ENCODE measurements around the gene PTCHD4. TPM values are rescaled to one million over a fixed set of nuclear protein-coding genes. Genes with fewer than 3 reads are reported as not detected.

The PTCHD4 gene
- total and polyA plus RNA-seq, 7 experiments from 2014 or later: not detected

DNA sequence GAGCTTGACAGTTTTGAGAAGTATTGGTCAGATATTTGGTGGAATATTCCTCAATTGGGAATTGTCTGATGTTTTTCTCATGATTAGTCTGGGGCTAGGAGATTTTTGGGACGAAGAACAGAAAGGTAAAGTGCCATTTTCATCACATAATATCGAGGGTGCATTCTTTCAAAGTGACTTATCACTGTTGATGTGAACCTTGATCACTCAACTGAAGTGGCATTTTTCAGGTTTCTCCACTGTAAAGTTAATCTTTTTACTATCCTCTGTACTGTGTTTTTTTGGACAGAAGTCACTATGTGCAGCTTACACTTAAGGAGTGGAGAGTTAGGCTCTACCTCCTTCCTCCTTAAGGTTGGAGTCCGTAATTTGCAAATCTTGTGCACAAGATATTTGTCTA, 39.2 kb downstream of the PTCHD4 start:
- Histone ChIP-seq H3K4me3 (ENCODE audit: low read length) (no peak overlapping the region), H3K4me1 (ENCODE audit: control insufficient read depth in 2 of 2, insufficient read depth in 2 of 2, low read length in 2 of 2) (no peaks in the 10 kb centered on the region), H3K36me3 (ENCODE audit: control insufficient read depth in 2 of 3, insufficient read depth in 3 of 3, low read length in 3 of 3) (no peaks in the 10 kb centered on the region), H3K9me3 (ENCODE audit: control insufficient read depth in 2 of 3, low read length in 3 of 3) (no peaks in the 10 kb centered on the region), H3K27ac (ENCODE audit: low read depth, low read length) (no peak overlapping the region), H3K27me3 (ENCODE audit: control insufficient read depth in 2 of 2, insufficient read depth in 2 of 2, low read length in 2 of 2) (peaks cover 0 to 2% of the 10 kb centered on the region in 2 donors)
- intact Hi-C loops (cut with micrococcal nuclease): no loop called here
- ChIA-PET POLR2A (no interaction called here), CTCF (no interaction called here)
- Mint-ChIP-seq H3K36me3 (no peaks in the 10 kb centered on the region), H3K9me3 (peaks cover 0 to 8% (median 0%) of the 10 kb centered on the region in 11 donors), H3K4me1 (peaks cover 0 to 9% (median 0%) of the 10 kb centered on the region in 7 donors), H3K27me3 (peaks cover 30 to 38% (median 34%) of the 10 kb centered on the region in 5 donors), H3K27ac (no peak overlapping the region), H3K4me3 (no peak overlapping the region)
- no peak for ATAC-seq
- DNase-seq: no peak

DNA sequence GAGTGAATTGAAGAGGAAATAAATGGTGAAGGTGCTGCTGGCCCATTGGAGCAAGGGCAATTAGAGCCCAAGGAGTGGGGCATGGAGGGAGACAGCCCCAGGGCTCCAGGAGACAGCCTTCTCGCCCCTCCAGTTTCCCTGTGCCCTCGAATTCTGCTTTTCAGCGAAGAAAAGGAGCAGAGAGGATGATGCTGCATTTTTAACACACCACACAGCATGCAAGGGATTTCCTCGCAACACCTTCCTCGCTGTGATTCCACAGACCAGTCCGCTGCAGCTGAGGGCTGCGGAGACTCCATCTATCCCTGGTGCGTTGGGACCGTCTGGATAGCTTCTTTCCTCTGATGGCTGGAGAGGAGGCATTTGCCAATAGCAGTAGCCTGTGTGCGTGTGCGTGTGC, 41.7 kb downstream of the PTCHD4 start:
- no peak overlapping the region for H3K4me3 Mint-ChIP-seq
- no peak overlapping the region for H3K27ac Mint-ChIP-seq
- intact Hi-C loops (cut with micrococcal nuclease): no loop called here
- H3K9me3 Mint-ChIP-seq: peaks cover 0 to 8% (median 0%) of the 10 kb centered on the region in 11 donors
- ChIA-PET CTCF (no interaction called here), POLR2A (no interaction called here)
- no peaks in the 10 kb centered on the region for H3K36me3 Mint-ChIP-seq
- Histone ChIP-seq H3K4me1 (ENCODE audit: control insufficient read depth in 2 of 2, insufficient read depth in 2 of 2, low read length in 2 of 2) (no peaks in the 10 kb centered on the region), H3K27ac (ENCODE audit: low read depth, low read length) (no peak overlapping the region), H3K36me3 (ENCODE audit: control insufficient read depth in 2 of 3, insufficient read depth in 3 of 3, low read length in 3 of 3) (no peaks in the 10 kb centered on the region), H3K4me3 (ENCODE audit: low read length) (no peak overlapping the region), H3K9me3 (ENCODE audit: control insufficient read depth in 2 of 3, low read length in 3 of 3) (no peaks in the 10 kb centered on the region), H3K27me3 (ENCODE audit: control insufficient read depth in 2 of 2, insufficient read depth in 2 of 2, low read length in 2 of 2) (peaks cover 0 to 3% of the 10 kb centered on the region in 2 donors)
- H3K27me3 Mint-ChIP-seq: peaks cover 30 to 38% (median 34%) of the 10 kb centered on the region in 5 donors
- DNase-seq: no peak
- peaks cover 0 to 9% (median 0%) of the 10 kb centered on the region in 7 donors for H3K4me1 Mint-ChIP-seq
- ATAC-seq: no peak

DNA sequence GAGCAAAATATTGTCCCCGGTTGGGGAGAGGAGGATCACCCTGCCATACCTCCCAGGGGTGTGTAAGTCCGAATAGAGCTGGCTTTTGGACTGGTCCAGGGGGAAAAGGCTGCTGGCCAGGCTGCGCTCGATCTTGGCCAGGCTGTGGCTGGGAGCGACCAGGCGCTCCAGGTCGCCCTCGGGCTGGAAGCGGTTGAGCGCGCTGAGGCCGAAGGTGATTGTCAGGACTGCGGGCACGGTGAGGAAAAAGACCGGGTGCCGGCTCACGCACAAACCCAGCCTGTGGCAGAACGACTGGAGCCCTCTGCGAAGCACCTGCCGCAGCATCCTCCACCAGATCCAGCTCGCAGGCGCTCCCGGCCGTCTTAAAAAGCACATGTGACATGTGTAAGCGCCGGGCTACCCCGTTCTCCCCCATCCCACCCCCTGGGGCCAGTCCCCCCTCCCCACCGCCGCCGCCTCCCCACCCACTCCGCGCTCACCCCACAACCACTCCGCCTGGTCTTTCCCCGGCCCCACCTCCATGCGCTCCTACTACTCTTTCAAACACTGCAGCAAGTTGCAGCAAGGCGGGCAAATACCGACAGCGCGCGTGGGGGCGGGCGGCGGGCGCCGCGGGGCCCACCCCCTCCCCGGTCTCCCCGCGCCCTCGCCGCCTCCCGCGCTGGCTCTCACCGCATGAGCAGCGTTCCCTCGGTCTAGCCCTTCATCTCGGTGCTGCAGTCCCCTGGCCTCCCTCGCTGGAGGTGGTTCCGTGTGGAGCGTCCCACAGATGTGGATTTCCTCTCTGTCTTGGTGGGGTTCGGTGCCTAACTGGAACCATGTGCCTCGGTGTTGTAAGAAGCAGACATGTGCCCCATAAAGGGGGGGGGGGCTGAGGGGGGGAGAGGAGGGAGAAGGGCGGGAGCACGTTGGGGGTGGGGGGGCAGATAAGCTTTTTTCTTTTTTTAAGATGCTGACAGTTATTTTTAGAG, 42.4 kb downstream of the PTCHD4 start:
- Mint-ChIP-seq H3K9me3 (peaks cover 0 to 8% (median 0%) of the 10 kb centered on the region in 11 donors), H3K27ac (no peak overlapping the region), H3K4me3 (no peak overlapping the region), H3K36me3 (no peaks in the 10 kb centered on the region), H3K27me3 (peaks cover 30 to 36% (median 34%) of the 10 kb centered on the region in 5 donors), H3K4me1 (peaks cover 0 to 9% (median 0%) of the 10 kb centered on the region in 7 donors)
- Histone ChIP-seq H3K36me3 (ENCODE audit: control insufficient read depth in 2 of 3, insufficient read depth in 3 of 3, low read length in 3 of 3) (no peaks in the 10 kb centered on the region), H3K4me1 (ENCODE audit: control insufficient read depth in 2 of 2, insufficient read depth in 2 of 2, low read length in 2 of 2) (no peaks in the 10 kb centered on the region), H3K27me3 (ENCODE audit: control insufficient read depth in 2 of 2, insufficient read depth in 2 of 2, low read length in 2 of 2) (peaks cover 0 to 3% of the 10 kb centered on the region in 2 donors), H3K27ac (ENCODE audit: low read depth, low read length) (no peak overlapping the region), H3K4me3 (ENCODE audit: low read length) (no peak overlapping the region), H3K9me3 (ENCODE audit: control insufficient read depth in 2 of 3, low read length in 3 of 3) (no peaks in the 10 kb centered on the region)
- intact Hi-C loops (cut with micrococcal nuclease): no loop called here
- CTCF ChIA-PET: no interaction called here
- POLR2A ChIA-PET: no interaction called here
- DNase-seq: no peak
- no peak for ATAC-seq

DNA sequence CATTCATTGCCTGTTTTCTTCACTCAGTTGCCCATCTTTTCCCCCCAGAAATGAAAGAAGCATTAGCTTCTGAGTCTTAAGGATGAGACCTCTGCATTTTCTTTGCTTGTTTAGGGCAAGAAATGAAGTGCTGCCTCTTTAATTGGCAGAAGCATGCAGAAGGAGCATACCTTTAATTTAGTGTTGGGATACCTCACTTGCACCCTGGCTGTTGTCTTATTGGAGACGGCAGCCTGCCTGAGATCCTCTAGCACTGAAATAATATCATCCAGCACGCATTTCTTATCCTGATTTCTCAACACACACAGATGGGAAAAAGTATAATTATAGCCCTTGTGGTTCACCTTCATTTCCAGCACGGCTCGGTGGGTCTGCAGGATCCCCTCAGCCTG, 43.1 kb downstream of the PTCHD4 start:
- CTCF ChIA-PET: no interaction called here
- DNase-seq: no peak

DNA sequence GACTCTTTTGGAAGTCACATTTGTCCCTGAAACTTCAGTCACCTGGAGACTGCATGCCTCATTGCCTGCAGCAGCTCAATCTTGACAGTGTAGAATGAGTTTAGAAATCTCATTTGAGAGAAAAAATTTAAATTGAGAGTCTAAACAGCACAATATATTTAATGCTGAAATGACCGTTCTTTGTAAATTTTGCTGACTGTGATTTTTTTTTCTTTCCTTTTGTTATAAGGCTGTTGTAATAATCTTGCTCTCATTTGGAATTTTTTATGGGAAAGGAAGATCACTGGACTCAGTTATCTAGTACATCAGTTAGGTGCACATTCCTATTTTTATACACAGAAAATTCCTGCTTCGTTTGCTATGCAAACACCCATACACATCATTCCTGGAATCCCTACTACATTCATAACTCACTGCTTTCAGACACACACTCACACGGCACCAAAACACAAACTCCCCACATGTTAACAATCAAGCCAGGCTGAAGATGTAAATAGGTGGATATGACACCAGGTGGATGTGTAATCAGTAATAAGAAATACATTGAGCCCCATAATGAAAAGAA, 43.8 kb downstream of the PTCHD4 start:
- CTCF ChIA-PET: no interaction called here
- DNase-seq: no peak
- no peak for ATAC-seq
- Histone ChIP-seq H3K27me3 (ENCODE audit: control insufficient read depth in 2 of 2, insufficient read depth in 2 of 2, low read length in 2 of 2) (peaks cover 0 to 3% of the 10 kb centered on the region in 2 donors), H3K27ac (ENCODE audit: low read depth, low read length) (no peak overlapping the region), H3K4me3 (ENCODE audit: low read length) (no peak overlapping the region), H3K4me1 (ENCODE audit: control insufficient read depth in 2 of 2, insufficient read depth in 2 of 2, low read length in 2 of 2) (no peaks in the 10 kb centered on the region), H3K9me3 (ENCODE audit: control insufficient read depth in 2 of 3, low read length in 3 of 3) (no peaks in the 10 kb centered on the region), H3K36me3 (ENCODE audit: control insufficient read depth in 2 of 3, insufficient read depth in 3 of 3, low read length in 3 of 3) (no peaks in the 10 kb centered on the region)
- H3K36me3 Mint-ChIP-seq: no peaks in the 10 kb centered on the region
- peaks cover 0 to 9% (median 0%) of the 10 kb centered on the region in 7 donors for H3K4me1 Mint-ChIP-seq
- no peak overlapping the region for H3K4me3 Mint-ChIP-seq
- H3K27me3 Mint-ChIP-seq: peaks cover 30 to 36% (median 34%) of the 10 kb centered on the region in 5 donors
- POLR2A ChIA-PET: no interaction called here
- intact Hi-C loops (cut with micrococcal nuclease): no loop called here
- no peak overlapping the region for H3K27ac Mint-ChIP-seq
- peaks cover 0 to 8% (median 0%) of the 10 kb centered on the region in 11 donors for H3K9me3 Mint-ChIP-seq

More for the DNA sequence above, 43.1 kb downstream of the PTCHD4 start:
- H3K27ac ChIP-seq (ENCODE audit: low read depth, low read length): no peak overlapping the region
- peaks cover 0 to 9% (median 0%) of the 10 kb centered on the region in 7 donors for H3K4me1 Mint-ChIP-seq
- no peaks in the 10 kb centered on the region for H3K36me3 Mint-ChIP-seq
- no peak overlapping the region for H3K4me3 ChIP-seq (ENCODE audit: low read length)
- H3K9me3 Mint-ChIP-seq: peaks cover 0 to 8% (median 0%) of the 10 kb centered on the region in 11 donors
- H3K4me3 Mint-ChIP-seq: no peak overlapping the region
- no peaks in the 10 kb centered on the region for H3K4me1 ChIP-seq (ENCODE audit: control insufficient read depth in 2 of 2, insufficient read depth in 2 of 2, low read length in 2 of 2)
- no peaks in the 10 kb centered on the region for H3K36me3 ChIP-seq (ENCODE audit: control insufficient read depth in 2 of 3, insufficient read depth in 3 of 3, low read length in 3 of 3)
- peaks cover 0 to 3% of the 10 kb centered on the region in 2 donors for H3K27me3 ChIP-seq (ENCODE audit: control insufficient read depth in 2 of 2, insufficient read depth in 2 of 2, low read length in 2 of 2)
- H3K27ac Mint-ChIP-seq: no peak overlapping the region
- no peak for ATAC-seq
- intact Hi-C loops (cut with micrococcal nuclease): no loop called here
- peaks cover 30 to 36% (median 34%) of the 10 kb centered on the region in 5 donors for H3K27me3 Mint-ChIP-seq
- no peaks in the 10 kb centered on the region for H3K9me3 ChIP-seq (ENCODE audit: control insufficient read depth in 2 of 3, low read length in 3 of 3)
- POLR2A ChIA-PET: no interaction called here

DNA sequence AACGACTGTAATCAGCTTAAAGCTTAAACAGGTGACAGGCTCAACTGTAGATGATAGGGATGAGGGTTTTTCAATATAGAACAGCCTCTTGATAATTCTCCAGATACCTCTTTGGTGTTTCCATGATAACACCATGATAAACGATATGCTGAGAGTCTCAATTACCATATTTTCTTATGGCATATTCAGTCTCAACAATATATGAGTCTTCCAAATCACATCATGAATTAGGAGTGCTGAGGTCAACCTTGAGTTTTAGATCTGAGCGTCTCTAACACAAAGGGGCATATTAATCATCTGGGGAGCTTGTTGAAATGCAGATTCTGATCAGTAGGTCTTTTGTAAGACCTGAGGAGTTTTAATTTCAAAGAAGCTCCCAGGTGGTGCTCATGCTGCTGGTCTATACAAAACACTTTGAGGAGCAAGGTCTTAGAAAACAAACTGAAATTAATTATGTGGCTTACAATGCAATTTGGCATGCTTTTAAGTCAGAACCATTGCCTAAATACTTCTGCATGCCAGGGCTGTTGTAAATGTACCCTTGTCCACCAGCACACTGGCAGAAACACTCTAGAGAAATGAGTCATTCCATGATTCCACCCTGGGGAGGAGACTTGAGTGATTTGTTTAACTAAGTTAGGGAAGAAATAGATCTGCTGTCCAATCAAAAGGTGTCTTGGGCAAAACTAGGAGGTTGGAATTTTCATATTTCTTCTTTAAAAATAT, 49.6 kb downstream of the PTCHD4 start:
- no peak overlapping the region for H3K27ac Mint-ChIP-seq

More for the DNA sequence above, 49.6 kb downstream of the PTCHD4 start:
- no peaks in the 10 kb centered on the region for H3K36me3 ChIP-seq (ENCODE audit: control insufficient read depth in 2 of 3, insufficient read depth in 3 of 3, low read length in 3 of 3)
- no peaks in the 10 kb centered on the region for H3K4me1 ChIP-seq (ENCODE audit: control insufficient read depth in 2 of 2, insufficient read depth in 2 of 2, low read length in 2 of 2)
- no peaks in the 10 kb centered on the region for H3K27me3 ChIP-seq (ENCODE audit: control insufficient read depth in 2 of 2, insufficient read depth in 2 of 2, low read length in 2 of 2)
- no peaks in the 10 kb centered on the region for H3K36me3 Mint-ChIP-seq
- CTCF ChIA-PET: no interaction called here
- H3K9me3 Mint-ChIP-seq: peaks cover 0 to 7% (median 2%) of the 10 kb centered on the region in 11 donors
- no peaks in the 10 kb centered on the region for H3K4me1 Mint-ChIP-seq
- no peak overlapping the region for H3K4me3 ChIP-seq (ENCODE audit: low read length)
- no peaks in the 10 kb centered on the region for H3K9me3 ChIP-seq (ENCODE audit: control insufficient read depth in 2 of 3, low read length in 3 of 3)
- no peak for DNase-seq
- POLR2A ChIA-PET: no interaction called here
- H3K27me3 Mint-ChIP-seq: peaks cover 0 to 4% (median 0%) of the 10 kb centered on the region in 5 donors
- H3K27ac ChIP-seq (ENCODE audit: low read depth, low read length): no peak overlapping the region
- intact Hi-C loops (cut with micrococcal nuclease): no loop called here
- no peak for ATAC-seq
- no peak overlapping the region for H3K4me3 Mint-ChIP-seq

Measured in naive thymus-derived CD4-positive, alpha-beta T cell (primary cell).